HFF-Myc (cell line): ENCODE data around the gene DTYMK.

ENCODE experiments used
- DNase-seq: peaks from one replicate; pipeline ENCODE4 v3.0.0-alpha.2; 2011; ENCODE audit warnings: low read depth; ENCODE audit errors: extremely low read depth
- H3K4me3 ChIP-seq: replicated peaks from 2 replicates; pipeline ENCODE4 v1.5.1; 2011; ENCODE audit warnings: low read depth, mild to moderate bottlenecking, control low read depth, low read length
- TF ChIP-seq, protein P1 (sequence below): IDR thresholded peaks from 2 replicates; pipeline ENCODE4 v1.5.1; 2012; ENCODE audit warnings: mild to moderate bottlenecking, low read depth, low read length, control low read depth; ENCODE audit errors: missing control alignments

The DTYMK gene

DNA sequence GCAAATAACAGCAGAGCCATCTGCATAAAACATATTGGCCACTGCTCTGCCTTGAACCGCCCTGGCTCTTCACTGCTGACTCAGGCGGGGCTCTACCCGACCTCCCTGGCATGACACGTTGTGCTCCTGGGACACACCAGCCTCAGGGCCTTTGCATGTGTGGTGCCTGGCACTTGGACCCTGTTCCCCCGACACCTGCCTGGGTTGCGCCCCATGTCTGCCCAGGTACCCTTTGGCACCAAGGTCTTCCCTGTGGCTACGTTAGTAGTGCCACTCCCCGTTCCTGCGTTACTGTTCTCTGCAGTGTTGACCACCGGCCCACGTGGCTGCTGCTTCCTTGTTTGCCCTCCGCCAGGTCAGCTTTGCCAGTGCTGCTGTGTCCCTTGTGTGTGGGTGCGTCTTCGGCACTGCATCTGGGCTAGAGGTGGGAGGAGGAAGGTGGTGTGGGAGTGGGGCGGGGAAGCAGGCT, 28.8 kb downstream of the DTYMK start:
- DNase-seq = no peak
- H3K4me3 ChIP-seq = no peak overlapping the region
- TF ChIP-seq, protein P1, sequence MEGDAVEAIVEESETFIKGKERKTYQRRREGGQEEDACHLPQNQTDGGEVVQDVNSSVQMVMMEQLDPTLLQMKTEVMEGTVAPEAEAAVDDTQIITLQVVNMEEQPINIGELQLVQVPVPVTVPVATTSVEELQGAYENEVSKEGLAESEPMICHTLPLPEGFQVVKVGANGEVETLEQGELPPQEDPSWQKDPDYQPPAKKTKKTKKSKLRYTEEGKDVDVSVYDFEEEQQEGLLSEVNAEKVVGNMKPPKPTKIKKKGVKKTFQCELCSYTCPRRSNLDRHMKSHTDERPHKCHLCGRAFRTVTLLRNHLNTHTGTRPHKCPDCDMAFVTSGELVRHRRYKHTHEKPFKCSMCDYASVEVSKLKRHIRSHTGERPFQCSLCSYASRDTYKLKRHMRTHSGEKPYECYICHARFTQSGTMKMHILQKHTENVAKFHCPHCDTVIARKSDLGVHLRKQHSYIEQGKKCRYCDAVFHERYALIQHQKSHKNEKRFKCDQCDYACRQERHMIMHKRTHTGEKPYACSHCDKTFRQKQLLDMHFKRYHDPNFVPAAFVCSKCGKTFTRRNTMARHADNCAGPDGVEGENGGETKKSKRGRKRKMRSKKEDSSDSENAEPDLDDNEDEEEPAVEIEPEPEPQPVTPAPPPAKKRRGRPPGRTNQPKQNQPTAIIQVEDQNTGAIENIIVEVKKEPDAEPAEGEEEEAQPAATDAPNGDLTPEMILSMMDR = no peak

DNA sequence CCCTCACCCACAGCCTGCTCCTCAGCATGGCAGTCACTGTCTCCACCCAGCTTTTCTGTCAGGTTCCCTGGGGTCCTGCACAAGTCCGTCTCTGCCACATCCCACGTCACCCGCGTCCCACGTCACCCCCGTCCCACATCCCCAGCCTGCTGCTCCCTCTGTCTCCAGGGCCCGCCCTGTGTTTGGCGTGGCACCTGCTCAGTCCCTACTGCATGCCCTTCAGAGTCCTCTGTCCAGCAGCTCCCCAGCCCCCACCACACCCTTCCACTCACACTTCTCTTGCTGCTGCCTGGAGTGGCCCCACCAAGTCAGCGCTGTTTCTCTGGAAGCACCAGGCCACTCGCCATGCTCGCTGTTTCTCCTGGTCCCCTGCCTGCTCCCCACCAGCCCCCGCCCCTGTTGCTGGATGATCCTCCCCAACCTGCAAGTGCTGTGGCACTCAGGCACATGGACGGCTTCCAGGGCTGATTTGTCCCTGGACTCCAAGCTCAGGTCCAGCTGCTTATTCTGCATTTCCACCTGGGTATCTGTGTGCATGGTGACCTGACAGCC, 30.3 kb downstream of the DTYMK start:
- DNase-seq = no peak
- no peak overlapping the region for H3K4me3 ChIP-seq
- TF ChIP-seq, protein P1 = no peak

DNA sequence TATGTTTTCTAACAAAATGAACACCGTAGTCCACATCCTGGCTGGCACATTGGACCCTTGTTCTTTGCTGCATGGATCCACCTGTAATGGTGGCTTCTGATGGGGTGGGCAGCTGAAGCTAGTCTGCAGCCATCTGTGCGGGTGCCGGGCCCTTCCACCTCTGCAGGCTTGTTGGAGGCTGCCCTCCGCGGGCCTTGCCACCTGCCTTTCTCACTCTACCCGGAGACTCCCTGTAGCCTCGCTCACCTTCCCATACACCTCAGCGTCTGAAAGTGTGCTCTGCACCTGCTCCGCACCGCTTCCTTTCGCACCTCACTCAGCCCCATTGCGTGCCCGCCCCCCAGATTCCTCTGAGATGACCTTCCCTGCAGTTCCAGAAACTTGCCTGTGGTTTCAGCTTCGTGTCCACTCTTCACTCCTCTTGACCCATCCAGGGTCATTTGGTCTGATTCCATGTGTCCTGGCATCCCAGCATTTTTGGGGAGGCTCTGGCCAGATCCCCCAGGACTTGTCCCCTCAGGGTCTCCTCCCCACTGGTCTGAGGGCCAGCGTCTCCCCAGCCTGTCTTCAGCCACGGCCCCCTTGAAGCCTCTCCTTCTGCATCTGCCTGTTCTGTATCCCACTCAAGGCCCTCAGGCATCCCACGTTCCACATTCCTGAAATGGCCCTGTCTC, 31.0 kb downstream of the DTYMK start:
- DNase-seq = no peak
- no peak overlapping the region for H3K4me3 ChIP-seq
- TF ChIP-seq, protein P1 = no peak

DNA sequence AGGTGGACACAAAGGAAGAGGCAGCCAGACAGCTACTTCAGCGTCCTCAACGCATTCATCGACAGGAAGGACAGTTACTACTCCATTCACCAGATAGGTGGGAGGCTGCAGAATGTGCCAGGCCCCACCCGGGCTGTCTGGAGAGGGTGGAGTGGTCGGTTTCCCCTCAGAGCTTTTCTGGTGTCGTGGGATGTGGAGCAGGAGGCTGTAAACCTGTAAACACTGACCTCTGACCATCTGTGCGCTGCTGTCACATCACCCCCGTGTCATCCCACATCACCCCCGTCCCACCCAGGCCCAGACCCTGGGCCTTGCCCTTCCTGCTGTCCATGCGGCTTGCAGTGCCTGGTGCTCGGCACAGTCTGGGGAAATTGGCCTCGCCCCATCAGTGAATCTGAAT, 32.1 kb downstream of the DTYMK start:
- H3K4me3 ChIP-seq = no peak overlapping the region
- DNase-seq = no peak
- TF ChIP-seq, protein P1 = no peak

DNA sequence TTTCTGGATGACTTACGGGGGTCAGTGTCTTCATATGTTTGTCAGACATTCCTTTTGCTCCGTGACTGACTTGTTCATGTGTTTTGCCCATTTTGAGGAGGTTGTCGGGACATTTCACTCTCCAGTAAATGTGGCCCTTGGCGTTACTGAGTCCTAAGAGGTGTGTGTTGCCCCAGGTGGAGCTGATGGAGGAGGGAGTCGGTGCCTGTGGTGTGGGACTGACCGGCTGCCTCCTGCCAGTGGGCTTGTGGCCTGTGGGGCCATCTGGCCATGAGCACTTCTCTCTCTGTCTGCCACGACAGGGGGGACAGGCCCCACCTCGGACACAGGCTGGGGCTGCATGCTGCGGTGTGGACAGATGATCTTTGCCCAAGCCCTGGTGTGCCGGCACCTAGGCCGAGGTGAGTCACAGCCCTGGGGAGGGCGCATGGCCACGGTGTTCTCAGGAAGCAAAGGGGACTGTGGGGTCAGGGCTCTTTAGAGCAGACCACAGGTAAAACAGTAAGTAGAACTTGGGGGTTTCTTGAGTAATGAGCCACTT, 33.3 kb downstream of the DTYMK start:
- no peak overlapping the region for H3K4me3 ChIP-seq
- TF ChIP-seq, protein P1 = no peak
- no peak for DNase-seq

DNA sequence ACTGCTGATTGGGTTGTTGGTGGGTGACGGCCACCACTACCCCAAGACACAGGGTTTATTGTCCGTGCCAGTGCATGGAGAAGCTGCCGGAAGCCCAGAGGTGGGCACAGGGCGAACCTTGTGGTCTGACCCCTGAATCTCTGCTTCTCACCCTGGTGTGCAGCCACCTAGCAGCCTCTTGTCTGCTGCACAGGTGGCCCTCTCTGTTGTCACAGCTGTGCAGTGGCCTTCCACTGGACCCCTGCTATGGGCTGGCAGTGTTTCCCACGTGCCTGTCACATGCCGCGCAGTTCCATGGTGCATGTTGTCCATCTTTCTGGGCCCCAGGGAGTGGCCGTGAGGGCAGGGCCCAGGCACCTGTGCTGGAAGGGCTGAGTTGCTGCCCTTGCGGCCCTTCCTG, 33.9 kb downstream of the DTYMK start:
- no peak overlapping the region for H3K4me3 ChIP-seq
- no peak for DNase-seq
- TF ChIP-seq, protein P1 = no peak
